Ecto neural progenitor cell (in vitro differentiated cells): ENCODE results near the gene SUMF1.
"Not testable (repeated sequence)": the region's sequence is repeated elsewhere in the genome, so short reads cannot be mapped to it uniquely, and the experiment has no call there.

Experiments used
- DNase-seq: peaks from one replicate; pipeline ENCODE4 v3.0.0-alpha.2; 2018; ENCODE audit warnings: low spot score

SUMF1 gene

GRCh38 chr3:4335840-4336562, 131.1 kb downstream of the SUMF1 start:
- no peak for DNase-seq

DNA sequence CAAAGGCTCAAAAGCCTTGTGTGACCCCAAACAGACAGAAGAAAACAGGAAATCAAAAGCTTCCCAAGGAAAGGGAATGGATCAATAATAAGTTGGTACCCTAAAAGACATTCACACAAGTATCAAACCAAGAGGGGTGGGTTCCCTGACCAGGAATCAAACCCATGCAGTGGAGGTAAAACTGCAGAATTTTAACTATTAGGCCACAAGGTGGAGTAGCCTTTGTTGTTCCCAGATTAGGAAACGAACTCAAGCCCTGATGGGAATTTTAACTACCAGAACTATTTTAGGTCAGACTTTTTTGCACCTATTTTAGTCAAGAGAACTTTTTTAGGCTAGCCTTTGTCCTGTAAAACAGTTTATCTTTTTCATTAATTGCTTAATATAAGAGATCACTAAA, 132.5 kb downstream of the SUMF1 start:
- no peak for DNase-seq

GRCh38 chr3:4332991-4333390, 134.1 kb downstream of the SUMF1 start:
- DNase-seq: no peak

GRCh38 chr3:4332574-4332973, 134.5 kb downstream of the SUMF1 start:
- DNase-seq: no peak

GRCh38 chr3:4332111-4332510, 135.0 kb downstream of the SUMF1 start:
- DNase-seq: no peak

DNA sequence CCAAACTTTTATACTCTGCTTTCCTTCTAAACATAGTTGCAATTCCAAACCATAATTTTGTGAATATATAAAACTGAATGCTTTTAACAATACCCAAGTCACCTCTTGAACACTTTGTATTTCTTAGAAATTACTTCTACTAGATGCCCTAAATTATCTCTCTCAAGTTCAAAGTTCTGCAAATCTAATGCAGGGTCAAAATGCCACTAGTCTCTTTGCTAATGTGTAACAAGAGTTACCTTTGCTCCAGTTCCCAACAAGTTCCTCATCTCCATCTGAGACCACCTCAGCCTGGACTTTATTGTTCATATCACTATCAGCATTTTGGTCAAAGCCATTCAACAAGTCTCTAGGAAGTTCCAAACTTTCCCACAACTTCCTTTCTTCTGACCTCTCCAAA, 137.3 kb downstream of the SUMF1 start:
- not testable (repeated sequence) for DNase-seq

DNA sequence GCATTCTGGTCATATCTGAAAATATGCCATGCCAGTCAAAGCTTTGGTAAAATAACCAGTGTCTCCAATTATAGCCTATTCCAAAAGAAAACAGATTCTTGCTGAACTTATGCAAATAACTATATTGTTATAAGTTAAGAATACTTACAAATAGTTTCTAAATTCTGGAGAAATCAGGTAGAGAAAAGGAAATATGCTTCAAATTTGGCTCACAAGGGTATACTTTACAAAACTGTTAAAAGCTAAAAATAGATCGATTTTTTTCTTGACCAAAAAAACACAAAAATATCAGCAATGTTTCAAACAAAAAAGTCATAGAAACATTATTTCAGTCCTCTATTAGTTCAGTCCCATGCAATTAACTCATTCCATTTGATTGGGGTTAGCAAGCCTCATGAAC, 140.2 kb downstream of the SUMF1 start:
- DNase-seq: no peak

DNA sequence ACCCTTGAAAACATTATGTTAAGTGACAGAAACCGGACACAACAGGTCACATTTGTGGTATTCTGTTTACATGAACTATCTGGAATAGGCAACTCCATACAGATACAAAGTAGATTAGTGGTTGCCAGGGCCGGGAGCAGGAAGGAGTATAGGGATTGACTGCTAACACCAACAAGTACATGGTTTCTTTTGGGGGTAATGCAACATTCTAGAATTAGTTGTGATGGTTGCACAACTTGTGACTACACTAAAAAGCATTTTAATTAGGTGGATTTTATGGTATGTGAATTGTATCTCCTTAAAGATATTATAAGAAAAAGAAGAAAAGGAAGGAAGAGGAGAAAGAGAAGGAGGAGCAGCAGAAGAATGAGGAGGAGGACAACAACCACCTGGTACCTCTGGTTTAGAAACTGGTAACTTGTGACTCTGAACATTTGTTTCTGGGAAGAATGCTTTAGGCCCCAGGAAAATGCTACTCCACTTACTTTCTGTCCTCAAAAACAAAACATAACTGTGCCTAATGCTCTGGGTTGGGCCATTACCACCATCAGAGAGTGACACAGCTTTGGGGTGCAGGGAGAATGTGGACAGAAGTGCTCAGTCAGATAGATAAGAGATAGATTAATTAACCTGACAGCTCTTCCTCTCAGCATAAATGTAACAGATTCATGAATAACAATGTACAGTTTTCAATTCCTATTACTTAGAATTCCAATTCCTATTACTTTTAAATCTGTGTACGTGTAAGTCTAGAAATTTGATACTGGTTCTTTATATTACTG, 143.6 kb downstream of the SUMF1 start:
- DNase-seq: no peak

DNA sequence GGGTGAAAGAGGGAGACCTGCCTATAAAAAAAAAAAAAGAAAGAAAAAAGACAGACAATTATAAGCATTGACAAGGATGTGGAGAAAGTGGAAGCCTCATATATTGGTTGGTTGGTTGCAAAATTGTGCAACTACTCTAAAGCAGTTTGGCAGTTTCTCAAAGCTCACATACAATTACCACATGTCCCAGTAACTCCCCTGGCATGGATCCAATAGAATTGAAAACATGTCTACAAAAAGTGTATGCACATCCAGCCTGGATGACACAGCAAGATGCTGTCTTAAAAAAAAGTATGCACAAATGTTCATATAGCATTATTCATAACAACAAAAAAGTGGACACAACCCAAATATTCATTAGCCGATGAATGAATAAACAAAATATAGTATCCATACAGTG, 144.4 kb downstream of the SUMF1 start:
- no peak for DNase-seq

DNA sequence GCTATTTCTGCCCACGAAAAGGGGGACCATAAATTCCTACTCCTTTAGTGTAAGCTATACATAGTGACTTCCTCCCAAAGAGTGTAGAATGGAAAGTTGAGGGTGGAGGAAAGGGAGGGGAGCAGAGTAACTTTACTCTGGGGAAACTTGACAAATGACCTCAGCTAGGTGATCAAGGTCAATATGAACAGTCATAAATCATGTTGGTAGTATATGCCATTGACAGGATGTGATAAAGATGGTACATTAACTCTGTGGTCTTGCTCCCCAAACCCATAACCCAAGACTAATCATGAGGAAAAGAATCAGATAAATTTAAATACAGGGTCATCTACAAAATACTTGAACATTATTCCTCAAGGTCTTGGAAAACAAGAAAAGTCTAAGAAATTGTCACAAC, 145.3 kb downstream of the SUMF1 start:
- no peak for DNase-seq

GRCh38 chr3:4320096-4320911, 146.8 kb downstream of the SUMF1 start:
- DNase-seq: no peak

- DNase-seq: no peak
Measured at GRCh38 chr3:4314688-4315087, 152.4 kb downstream of the SUMF1 start.

- DNase-seq: no peak
Measured at GRCh38 chr3:4313606-4314293, 153.3 kb downstream of the SUMF1 start.

- DNase-seq: no peak
Measured at GRCh38 chr3:4311496-4311895, 155.6 kb downstream of the SUMF1 start.
